ENCODE data around the gene ATP8A2. TPM values are rescaled to one million over a fixed set of nuclear protein-coding genes. Genes with fewer than 3 reads are reported as not detected.
"Not testable (repeated sequence)": the region's sequence is repeated elsewhere in the genome, so short reads cannot be mapped to it uniquely, and the experiment has no call there.

Gene ATP8A2
- total RNA-seq, 1 donor from 2014 or later: 0.27 TPM

DNA sequence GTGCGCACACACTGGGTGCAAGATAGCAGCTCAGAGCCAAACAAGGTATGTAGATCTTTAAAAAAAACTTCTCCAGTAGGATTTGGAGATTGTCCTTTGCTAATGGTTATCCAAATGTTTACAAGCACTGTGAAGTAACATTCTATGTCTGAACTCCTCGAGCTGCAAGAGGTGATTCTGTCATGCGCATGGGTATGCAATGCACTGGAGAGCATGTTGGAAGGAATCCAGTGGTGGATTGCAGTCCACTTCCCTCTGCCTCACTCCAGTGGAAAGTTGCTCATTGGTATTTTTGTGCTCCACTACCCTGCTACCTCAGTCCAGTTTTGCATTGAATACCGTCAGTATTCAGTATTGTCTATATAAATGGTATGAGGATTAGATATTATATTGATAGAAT lies 132.1 kb downstream of the ATP8A2 start:
- Histone ChIP-seq H3K4me1 (no peaks in the 10 kb centered on the region), H3K9me3 (replicated peaks) (no peaks in the 10 kb centered on the region), H3K4me3 (no peak overlapping the region), H3K27me3 (ENCODE audit: low read depth) (peaks cover 50% of the 10 kb centered on the region), H3K36me3 (no peaks in the 10 kb centered on the region), H3K27ac (replicated peaks) (no peak overlapping the region)
- no peak for TF ChIP-seq CTCF (IDR thresholded peaks at IDR 0.05; ENCODE audit: borderline replicate concordance)
- intact Hi-C loops (cut with micrococcal nuclease): no loop called here
- no peak for DNase-seq

DNA sequence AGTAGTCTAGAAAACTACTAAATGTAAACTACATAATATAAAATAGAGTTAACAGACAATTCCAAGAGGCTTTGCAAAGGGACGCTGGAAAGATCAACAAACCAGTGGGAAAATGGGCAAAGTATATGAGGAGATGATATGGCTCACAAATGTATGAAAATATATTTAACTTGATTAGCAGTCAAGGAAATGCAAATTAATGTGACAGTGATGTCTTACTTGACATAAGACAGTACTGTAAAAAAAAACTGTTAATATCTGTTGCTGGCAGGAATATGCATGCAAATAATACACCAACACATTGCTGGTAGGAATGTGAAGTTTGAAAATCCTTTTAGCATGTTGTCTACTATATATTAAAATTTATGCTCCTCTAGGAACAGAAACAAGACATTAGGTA lies 136.1 kb downstream of the ATP8A2 start:
- Histone ChIP-seq H3K4me3 (no peak overlapping the region), H3K36me3 (no peaks in the 10 kb centered on the region), H3K27me3 (ENCODE audit: low read depth) (peaks cover 27% of the 10 kb centered on the region), H3K9me3 (replicated peaks) (peaks cover 12% of the 10 kb centered on the region), H3K4me1 (no peaks in the 10 kb centered on the region), H3K27ac (replicated peaks) (no peak overlapping the region)
- no peak for TF ChIP-seq CTCF (IDR thresholded peaks at IDR 0.05; ENCODE audit: borderline replicate concordance)
- intact Hi-C loops (cut with micrococcal nuclease): no loop called here
- DNase-seq: no peak

GRCh38 chr13:25513060-25513459 lies 141.3 kb downstream of the ATP8A2 start:
- DNase-seq; intact Hi-C loops (cut with micrococcal nuclease); H3K4me1 ChIP-seq: not testable (repeated sequence)

GRCh38 chr13:25518441-25518840 lies 146.7 kb downstream of the ATP8A2 start:
- no peak overlapping the region for H3K4me3 ChIP-seq
- no peak for TF ChIP-seq CTCF (IDR thresholded peaks at IDR 0.05; ENCODE audit: borderline replicate concordance)
- no peak overlapping the region for H3K27ac ChIP-seq (replicated peaks)
- H3K36me3 ChIP-seq: no peaks in the 10 kb centered on the region
- intact Hi-C loops (cut with micrococcal nuclease): no loop called here
- H3K4me1 ChIP-seq: no peaks in the 10 kb centered on the region
- peaks cover 20% of the 10 kb centered on the region for H3K9me3 ChIP-seq (replicated peaks)
- DNase-seq: no peak
- H3K27me3 ChIP-seq (ENCODE audit: low read depth): peaks cover 4% of the 10 kb centered on the region

More at GRCh38 chr13:25513060-25513459, 141.3 kb downstream of the ATP8A2 start:
- not testable (repeated sequence) for H3K27me3 ChIP-seq (ENCODE audit: low read depth); H3K27ac ChIP-seq (replicated peaks); H3K36me3 ChIP-seq; H3K4me3 ChIP-seq
- peaks cover 12% of the 10 kb centered on the region for H3K9me3 ChIP-seq (replicated peaks)

GRCh38 chr13:25525884-25526283 lies 154.1 kb downstream of the ATP8A2 start:
- Histone ChIP-seq H3K4me3 (no peak overlapping the region), H3K27me3 (ENCODE audit: low read depth) (peaks cover 12% of the 10 kb centered on the region), H3K4me1 (no peaks in the 10 kb centered on the region), H3K36me3 (no peaks in the 10 kb centered on the region), H3K27ac (replicated peaks) (no peak overlapping the region), H3K9me3 (replicated peaks) (peaks cover 50% of the 10 kb centered on the region)
- no peak for TF ChIP-seq CTCF (IDR thresholded peaks at IDR 0.05; ENCODE audit: borderline replicate concordance)
- intact Hi-C loops (cut with micrococcal nuclease): no loop called here
- no peak for DNase-seq

DNA sequence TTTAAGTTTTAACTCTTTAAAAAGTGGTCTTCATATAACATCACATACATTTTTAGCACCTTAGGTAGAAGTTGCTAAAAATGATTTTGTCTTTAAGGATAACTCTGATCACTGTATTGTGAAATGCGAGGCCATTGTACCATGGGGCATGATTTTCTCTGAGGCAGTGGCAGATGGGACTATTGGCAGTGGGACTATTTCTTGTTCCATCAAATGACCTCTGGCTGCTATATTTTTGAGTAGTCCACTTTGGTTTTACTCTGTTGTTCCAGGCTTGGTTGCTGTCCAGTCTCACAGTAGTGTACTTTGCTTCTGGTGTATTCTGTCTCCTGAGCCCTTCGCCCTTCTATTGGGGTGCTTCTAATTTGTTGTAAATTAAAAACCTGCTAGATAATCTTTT lies 156.5 kb downstream of the ATP8A2 start:
- H3K36me3 ChIP-seq: no peaks in the 10 kb centered on the region
- DNase-seq: no peak
- TF ChIP-seq CTCF (IDR thresholded peaks at IDR 0.05; ENCODE audit: borderline replicate concordance): no peak
- H3K9me3 ChIP-seq (replicated peaks): peaks cover 32% of the 10 kb centered on the region
- intact Hi-C loops (cut with micrococcal nuclease): no loop called here
- H3K4me1 ChIP-seq: no peaks in the 10 kb centered on the region
- H3K27ac ChIP-seq (replicated peaks): no peak overlapping the region
- no peak overlapping the region for H3K4me3 ChIP-seq
- H3K27me3 ChIP-seq (ENCODE audit: low read depth): peaks cover 12% of the 10 kb centered on the region

All from left ventricle myocardium inferior (tissue), 1 donor.